Measurements from ENCODE around the gene NEUROG2.

GRCh38 chr4:112536123-112536522, 20.1 kb upstream of the NEUROG2 start:
- TF ChIP-seq POLR2A (IDR thresholded peaks at IDR 0.05) (no peak), CTCF (IDR thresholded peaks at IDR 0.05 in 4 of 5, conservative IDR thresholded peaks at IDR 0.05 in 1 of 5) (no peak)

Measured in gastrocnemius medialis (tissue), 4 donors.